Measurements from ENCODE around the gene CNNM1. TPM values are rescaled to one million over a fixed set of nuclear protein-coding genes. Genes with fewer than 3 reads are reported as not detected.

The CNNM1 gene
- polyA plus RNA-seq, 1 experiment: 1.3 TPM

DNA sequence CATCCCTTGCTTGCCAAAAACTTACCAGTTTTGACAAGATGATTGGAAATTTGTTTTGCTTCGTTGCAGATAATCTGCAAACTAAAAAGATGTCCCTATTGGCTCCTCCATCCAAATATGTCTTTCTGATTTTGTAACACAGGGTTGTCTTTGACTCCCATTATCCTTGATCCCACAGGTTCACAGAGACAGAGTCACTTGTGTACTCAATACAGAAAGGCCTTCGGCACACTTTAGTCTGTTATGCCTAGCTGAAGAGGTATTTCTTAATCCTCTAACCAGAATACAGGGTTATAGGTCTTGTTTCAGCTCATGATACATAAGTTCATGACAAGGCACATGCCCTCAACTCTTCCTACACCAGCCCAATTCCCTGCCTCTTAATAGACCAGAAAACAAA is 10.7 kb upstream of the CNNM1 start:
- DNase-seq (ENCODE audit: low read depth): no peak
- TF ChIP-seq, protein P1, sequence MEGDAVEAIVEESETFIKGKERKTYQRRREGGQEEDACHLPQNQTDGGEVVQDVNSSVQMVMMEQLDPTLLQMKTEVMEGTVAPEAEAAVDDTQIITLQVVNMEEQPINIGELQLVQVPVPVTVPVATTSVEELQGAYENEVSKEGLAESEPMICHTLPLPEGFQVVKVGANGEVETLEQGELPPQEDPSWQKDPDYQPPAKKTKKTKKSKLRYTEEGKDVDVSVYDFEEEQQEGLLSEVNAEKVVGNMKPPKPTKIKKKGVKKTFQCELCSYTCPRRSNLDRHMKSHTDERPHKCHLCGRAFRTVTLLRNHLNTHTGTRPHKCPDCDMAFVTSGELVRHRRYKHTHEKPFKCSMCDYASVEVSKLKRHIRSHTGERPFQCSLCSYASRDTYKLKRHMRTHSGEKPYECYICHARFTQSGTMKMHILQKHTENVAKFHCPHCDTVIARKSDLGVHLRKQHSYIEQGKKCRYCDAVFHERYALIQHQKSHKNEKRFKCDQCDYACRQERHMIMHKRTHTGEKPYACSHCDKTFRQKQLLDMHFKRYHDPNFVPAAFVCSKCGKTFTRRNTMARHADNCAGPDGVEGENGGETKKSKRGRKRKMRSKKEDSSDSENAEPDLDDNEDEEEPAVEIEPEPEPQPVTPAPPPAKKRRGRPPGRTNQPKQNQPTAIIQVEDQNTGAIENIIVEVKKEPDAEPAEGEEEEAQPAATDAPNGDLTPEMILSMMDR (IDR thresholded peaks at IDR 0.05; ENCODE audit: insufficient read depth, low read depth, low read length): no peak
- ChIA-PET POLR2A (no interaction called here), CTCF (interaction anchor here (1.1 to 1.6 kb wide), 3 partner anchors 12 to 18 kb away, joined by 3 to 4 read pairs (median 3); no protein-coding TSS in a partner anchor)
- Histone ChIP-seq H3K36me3 (ENCODE audit: control insufficient read depth, insufficient read depth, low read length) (no peaks in the 10 kb centered on the region), H3K4me3 (ENCODE audit: low read depth, low read length) (no peak overlapping the region), H3K27me3 (ENCODE audit: control insufficient read depth, insufficient read depth, low read length) (no peaks in the 10 kb centered on the region; the same call in 1 of the 2 replicates)

GRCh38 chr10:99325281-99325680 is 3.9 kb upstream of the CNNM1 start:
- TF ChIP-seq, protein P1 (IDR thresholded peaks at IDR 0.05; ENCODE audit: insufficient read depth, low read depth, low read length): no peak
- Histone ChIP-seq H3K36me3 (ENCODE audit: control insufficient read depth, insufficient read depth, low read length) (no peaks in the 10 kb centered on the region), H3K27me3 (ENCODE audit: control insufficient read depth, insufficient read depth, low read length) (no peaks in the 10 kb centered on the region; the same call in 1 of the 2 replicates), H3K4me3 (ENCODE audit: low read depth, low read length) (no peak overlapping the region)
- CTCF ChIA-PET: interaction anchor here (0.9 to 1.3 kb wide), 3 partner anchors 15 to 45 kb away, joined by 4 to 5 read pairs (median 4); no protein-coding TSS in a partner anchor
- POLR2A ChIA-PET: no interaction called here
- DNase-seq (ENCODE audit: low read depth): no peak

DNA sequence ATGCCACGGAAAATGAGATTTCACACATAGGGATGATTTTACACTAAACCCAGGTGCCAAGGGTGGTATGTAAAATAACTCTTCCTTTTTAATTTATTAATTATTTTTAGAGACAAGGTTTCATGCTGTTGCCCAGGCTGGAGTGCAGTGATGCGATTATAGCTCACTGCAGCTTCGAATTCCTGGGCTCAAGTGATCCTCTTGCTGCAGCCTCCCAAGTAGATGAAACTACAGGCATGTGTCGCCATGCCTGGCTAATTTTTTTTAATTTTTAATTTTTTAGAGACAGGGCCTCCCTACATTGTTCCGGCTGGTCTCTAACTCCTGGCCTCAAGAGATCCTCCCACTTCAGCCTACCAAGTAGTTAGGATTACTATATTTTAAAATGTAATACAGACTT is 2.3 kb upstream of the CNNM1 start:
- CTCF ChIA-PET: no interaction called here
- POLR2A ChIA-PET: no interaction called here
- Histone ChIP-seq H3K27me3 (ENCODE audit: control insufficient read depth, insufficient read depth, low read length) (no peaks in the 10 kb centered on the region; the same call in 1 of the 2 replicates), H3K36me3 (ENCODE audit: control insufficient read depth, insufficient read depth, low read length) (no peaks in the 10 kb centered on the region), H3K4me3 (ENCODE audit: low read depth, low read length) (no peak overlapping the region)
- DNase-seq (ENCODE audit: low read depth): no peak
- TF ChIP-seq, protein P1 (IDR thresholded peaks at IDR 0.05; ENCODE audit: insufficient read depth, low read depth, low read length): no peak

DNA sequence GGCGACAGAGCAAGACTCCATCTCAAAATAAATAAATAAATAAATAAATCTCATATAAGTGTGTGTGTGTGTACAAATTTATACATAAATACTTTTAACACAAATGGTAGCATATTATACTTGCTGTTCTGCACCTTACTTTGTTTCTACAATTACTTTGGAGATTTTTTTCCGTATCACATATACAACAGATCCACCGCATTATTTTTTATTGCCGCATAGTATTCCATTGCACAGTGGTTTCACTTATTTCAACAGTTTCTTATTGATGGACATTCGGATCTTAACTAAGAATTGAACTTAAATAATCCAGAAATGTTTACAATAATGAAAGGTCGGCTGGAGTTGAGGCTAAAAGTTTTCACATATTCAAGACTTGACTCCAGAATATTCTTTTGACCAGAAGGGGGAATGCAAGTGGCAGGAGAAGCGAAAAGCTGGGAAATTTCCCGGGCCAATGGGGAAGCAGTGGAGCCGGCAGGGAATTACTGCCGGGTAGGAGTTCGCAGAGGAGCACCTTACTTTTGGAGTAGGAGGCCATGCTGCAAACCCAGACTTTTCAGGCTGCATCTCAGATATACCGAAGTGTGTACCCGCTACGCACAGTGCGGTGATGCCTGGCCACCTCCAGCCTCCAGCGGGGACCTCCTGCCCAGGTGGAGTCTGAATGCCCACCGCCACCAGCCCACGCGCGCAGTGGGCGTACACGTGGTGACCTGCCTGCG is 415 bp upstream of the CNNM1 start:
- H3K4me3 ChIP-seq (ENCODE audit: low read depth, low read length): peak overlapping the region; percentile 57
- H3K27me3 ChIP-seq (ENCODE audit: control insufficient read depth, insufficient read depth, low read length): no peaks in the 10 kb centered on the region
- no peaks in the 10 kb centered on the region for H3K36me3 ChIP-seq (ENCODE audit: control insufficient read depth, insufficient read depth, low read length)
- CTCF ChIA-PET: interaction anchor here (0.8 to 1.5 kb wide), 3 partner anchors 8 to 41 kb away, joined by 3 to 4 read pairs (median 4); no protein-coding TSS in a partner anchor
- POLR2A ChIA-PET: interaction anchor here (0.8 kb wide), 1 partner anchor 8 kb away, joined by 3 read pairs; no protein-coding TSS in a partner anchor
- TF ChIP-seq, protein P1 (IDR thresholded peaks at IDR 0.05; ENCODE audit: insufficient read depth, low read depth, low read length): 0 out of 2 replicates have a peak, but pooled peaks have one; percentile 17
- no peak for DNase-seq (ENCODE audit: low read depth)

GRCh38 chr10:99329554-99330346 is 594 bp downstream of the CNNM1 start:
- H3K27me3 ChIP-seq (ENCODE audit: control insufficient read depth, insufficient read depth, low read length): no peaks in the 10 kb centered on the region
- H3K4me3 ChIP-seq (ENCODE audit: low read depth, low read length): peak overlapping the region; percentile 57
- CTCF ChIA-PET: interaction anchor here (0.8 to 1.5 kb wide), 3 partner anchors 9 to 40 kb away, joined by 3 to 4 read pairs (median 4); no protein-coding TSS in a partner anchor
- no peak for DNase-seq (ENCODE audit: low read depth)
- POLR2A ChIA-PET: interaction anchor here (0.8 kb wide), 1 partner anchor 7 kb away, joined by 3 read pairs; no protein-coding TSS in a partner anchor
- TF ChIP-seq, protein P1 (IDR thresholded peaks at IDR 0.05; ENCODE audit: insufficient read depth, low read depth, low read length): no peak
- no peaks in the 10 kb centered on the region for H3K36me3 ChIP-seq (ENCODE audit: control insufficient read depth, insufficient read depth, low read length)
